PC-3 (cell line): ENCODE results near the gene HCN1.

Experiments used
- EZH2 ChIP-seq: fragments of 300-600 bp; sonication (generic); IDR thresholded peaks from one replicate; pipeline ENCODE4 v1.6.1; 2017; ENCODE audit warnings: antibody characterized with exemption, mild to moderate bottlenecking, low read length; ENCODE audit not compliant: unreplicated experiment
- EZH2phosphoT487 ChIP-seq: fragments of 300-600 bp; sonication (generic); IDR thresholded peaks from 2 replicates; pipeline ENCODE4 v1.6.1; 2018; ENCODE audit warnings: mild to moderate bottlenecking, antibody characterized with exemption, low read length, borderline replicate concordance
- TF ChIP-seq, protein P1 (sequence below): fragments of 300-600 bp; sonication (generic); conservative IDR thresholded peaks from 2 replicates; pipeline ENCODE4 v1.5.1; 2017; ENCODE audit warnings: antibody characterized with exemption, low read depth, mild to moderate bottlenecking, low read length

DNA sequence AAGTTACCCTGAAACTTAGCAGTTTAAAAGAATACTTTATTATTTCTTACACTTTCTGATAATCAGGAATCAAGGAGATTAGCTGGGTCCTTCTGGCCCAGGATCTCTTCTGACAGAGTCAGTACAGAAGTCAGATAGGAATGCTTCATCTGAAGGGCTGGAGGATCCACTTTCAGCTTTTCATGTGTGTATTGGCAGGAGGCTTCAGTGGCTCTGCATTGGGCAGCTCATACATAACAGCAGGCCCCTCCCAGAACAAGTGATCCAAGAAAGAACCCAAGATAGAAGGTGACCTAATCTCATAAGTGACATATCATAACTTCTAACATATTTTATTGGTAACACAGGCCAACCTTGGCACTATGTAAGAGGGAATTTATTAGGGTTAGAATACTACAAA lies 258.4 kb downstream of the HCN1 start:
- TF ChIP-seq, protein P1, sequence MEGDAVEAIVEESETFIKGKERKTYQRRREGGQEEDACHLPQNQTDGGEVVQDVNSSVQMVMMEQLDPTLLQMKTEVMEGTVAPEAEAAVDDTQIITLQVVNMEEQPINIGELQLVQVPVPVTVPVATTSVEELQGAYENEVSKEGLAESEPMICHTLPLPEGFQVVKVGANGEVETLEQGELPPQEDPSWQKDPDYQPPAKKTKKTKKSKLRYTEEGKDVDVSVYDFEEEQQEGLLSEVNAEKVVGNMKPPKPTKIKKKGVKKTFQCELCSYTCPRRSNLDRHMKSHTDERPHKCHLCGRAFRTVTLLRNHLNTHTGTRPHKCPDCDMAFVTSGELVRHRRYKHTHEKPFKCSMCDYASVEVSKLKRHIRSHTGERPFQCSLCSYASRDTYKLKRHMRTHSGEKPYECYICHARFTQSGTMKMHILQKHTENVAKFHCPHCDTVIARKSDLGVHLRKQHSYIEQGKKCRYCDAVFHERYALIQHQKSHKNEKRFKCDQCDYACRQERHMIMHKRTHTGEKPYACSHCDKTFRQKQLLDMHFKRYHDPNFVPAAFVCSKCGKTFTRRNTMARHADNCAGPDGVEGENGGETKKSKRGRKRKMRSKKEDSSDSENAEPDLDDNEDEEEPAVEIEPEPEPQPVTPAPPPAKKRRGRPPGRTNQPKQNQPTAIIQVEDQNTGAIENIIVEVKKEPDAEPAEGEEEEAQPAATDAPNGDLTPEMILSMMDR: no peak
- TF ChIP-seq EZH2 (no peak), EZH2phosphoT487 (no peak)
